Activated CD4-positive, alpha-beta T cell treated with anti-CD3 and anti-CD28 coated beads for 36 hours (primary cell): Measurements from ENCODE around the gene TEX22. TPM values are rescaled to one million over a fixed set of nuclear protein-coding genes. Genes with fewer than 3 reads are reported as not detected.
A peak's percentile ranks its signal among the peaks of the same experiment; 100 is the strongest.

Source experiments
- ATAC-seq: fragments of 200-7000 bp; cut with Tn5 transposase; one replicate; pipeline ENCODE4 v1.10.0; 2021; ENCODE audit warnings: mild to moderate bottlenecking, moderate library complexity
- CTCF ChIA-PET: fragments of 350-600 bp; sonication (Branson Sonifier 250); formaldehyde crosslinking; loops from one replicate; lab custom pipeline; 2021; ENCODE audit warnings: antibody characterized with exemption; lab: Charles Lee
- POLR2A ChIA-PET: fragments of 350-600 bp; sonication (Branson Sonifier 250); formaldehyde crosslinking; loops from one replicate; lab custom pipeline; 2021; ENCODE audit warnings: antibody characterized with exemption, inconsistent platforms; lab: Charles Lee
- DNase-seq: peaks from one replicate; pipeline ENCODE4 v3.0.0-alpha.2; 2020
- H3K27ac Mint-ChIP-seq: one replicate; pipeline ENCODE4 v1.8.0; 2021; ENCODE audit warnings: mixed read lengths
- H3K27me3 Mint-ChIP-seq: one replicate; pipeline ENCODE4 v1.8.0; 2021; ENCODE audit warnings: mixed read lengths
- H3K36me3 Mint-ChIP-seq: one replicate; pipeline ENCODE4 v1.8.0; 2021; ENCODE audit warnings: low read depth, mixed read lengths
- H3K4me1 Mint-ChIP-seq: one replicate; pipeline ENCODE4 v1.8.0; 2021; ENCODE audit warnings: mixed read lengths
- H3K4me3 Mint-ChIP-seq: one replicate; pipeline ENCODE4 v1.8.0; 2021; ENCODE audit warnings: mild to moderate bottlenecking, moderate library complexity, mixed read lengths
- H3K9me3 Mint-ChIP-seq: one replicate; pipeline ENCODE4 v1.8.0; 2021; ENCODE audit warnings: low read depth, mixed read lengths
- intact Hi-C, 2 experiments: fragments of 100-400 bp; cut with DNase I in 1 of 2; cut with micrococcal nuclease in 1 of 2; formaldehyde crosslinking; loops; one replicate each; pipeline versions ENCODE4 v1.14.2 to v1.15.1; 2022 to 2024; cut with DNase I, micrococcal nuclease
- total RNA-seq, 2 experiments: library from RNA; stranded (reverse); gene quantifications; one replicate each; pipeline ENCODE4 v1.2.3, GENCODE V29; 2021

TEX22 gene
- total RNA-seq, 2 experiments from 2014 or later, result 1.4 to 2.4 TPM

GRCh38 chr14:105367116-105368031 lies 31.0 kb upstream of the TEX22 start:
- no peak for ATAC-seq
- no peak overlapping the region for H3K27ac Mint-ChIP-seq
- peaks cover 4% of the 10 kb centered on the region for H3K36me3 Mint-ChIP-seq
- no peak overlapping the region for H3K4me3 Mint-ChIP-seq
- ChIA-PET POLR2A (no interaction called here), CTCF (interaction anchor here (0.5 kb wide), 1 partner anchor 36 kb away, joined by 3 read pairs; no protein-coding TSS in a partner anchor)
- no peak for DNase-seq
- intact Hi-C loops, result no loop called here
- peaks cover 2% of the 10 kb centered on the region for H3K27me3 Mint-ChIP-seq
- H3K4me1 Mint-ChIP-seq, result peaks cover 16% of the 10 kb centered on the region
- H3K9me3 Mint-ChIP-seq, result no peaks in the 10 kb centered on the region

- Mint-ChIP-seq H3K4me3 (no peak overlapping the region), H3K9me3 (no peaks in the 10 kb centered on the region), H3K27me3 (peaks cover 2% of the 10 kb centered on the region), H3K4me1 (peaks cover 14% of the 10 kb centered on the region), H3K27ac (no peak overlapping the region), H3K36me3 (peaks cover 4% of the 10 kb centered on the region)
- intact Hi-C loops, result no loop called here
- ChIA-PET POLR2A (no interaction called here), CTCF (interaction anchor here (0.5 to 1.3 kb wide), 2 partner anchors 35 to 160 kb away, joined by 3 read pairs; no protein-coding TSS in a partner anchor)
- DNase-seq (no peak), ATAC-seq (no peak)
Observed at GRCh38 chr14:105368032-105368417, 30.3 kb upstream of the TEX22 start.

- H3K27me3 Mint-ChIP-seq, result peaks cover 2% of the 10 kb centered on the region
- ChIA-PET CTCF (interaction anchor here (0.7 to 3.2 kb wide), 3 partner anchors 122 to 694 kb away, joined by 3 to 74 read pairs (median 3); partner anchors contain the start of gene TEDC1), POLR2A (no interaction called here)
- H3K9me3 Mint-ChIP-seq, result no peaks in the 10 kb centered on the region
- peaks cover 10% of the 10 kb centered on the region for H3K4me1 Mint-ChIP-seq
- DNase-seq (no peak), ATAC-seq (no peak)
- H3K36me3 Mint-ChIP-seq, result peaks cover 4% of the 10 kb centered on the region
- no peak overlapping the region for H3K27ac Mint-ChIP-seq
- intact Hi-C loops, result no loop called here
- H3K4me3 Mint-ChIP-seq, result no peak overlapping the region
Observed at GRCh38 chr14:105368426-105368825, 29.9 kb upstream of the TEX22 start.

- H3K36me3 Mint-ChIP-seq, result peaks cover 4% of the 10 kb centered on the region
- CTCF ChIA-PET, result interaction anchor here (0.6 to 3.2 kb wide), 4 partner anchors 122 to 694 kb away, joined by 3 to 74 read pairs (median 4); partner anchors contain the start of gene TEDC1
- no peak overlapping the region for H3K4me3 Mint-ChIP-seq
- no peak overlapping the region for H3K27ac Mint-ChIP-seq
- intact Hi-C loops, result no loop called here
- ATAC-seq (no peak), DNase-seq (no peak)
- no peaks in the 10 kb centered on the region for H3K9me3 Mint-ChIP-seq
- POLR2A ChIA-PET, result no interaction called here
- H3K27me3 Mint-ChIP-seq, result no peaks in the 10 kb centered on the region
- peaks cover 4% of the 10 kb centered on the region for H3K4me1 Mint-ChIP-seq
Observed at GRCh38 chr14:105368910-105369652, 29.3 kb upstream of the TEX22 start.

- POLR2A ChIA-PET, result no interaction called here
- no peak for DNase-seq
- intact Hi-C loops, result loop anchor here (2.0 to 5.0 kb wide), 5 partner anchors 48 to 159 kb away; partner anchors contain the start of gene MTA1 (in 2 of the 2)
Observed at GRCh38 chr14:105369653-105370040, 28.7 kb upstream of the TEX22 start.

GRCh38 chr14:105374389-105374788 lies 23.9 kb upstream of the TEX22 start:
- CTCF ChIA-PET, result interaction anchor here (0.7 to 1.7 kb wide), 4 partner anchors 11 to 166 kb away, joined by 3 to 5 read pairs (median 4); no protein-coding TSS in a partner anchor
- POLR2A ChIA-PET, result no interaction called here
- no peak for ATAC-seq
- intact Hi-C loops, result loop anchor here in 1 of 2 experiments (5.0 kb wide), 1 partner anchor 43 kb away; the partner anchor contains the start of gene MTA1
- H3K4me3 Mint-ChIP-seq, result no peak overlapping the region
- no peaks in the 10 kb centered on the region for H3K9me3 Mint-ChIP-seq
- peaks cover 13% of the 10 kb centered on the region for H3K4me1 Mint-ChIP-seq
- no peaks in the 10 kb centered on the region for H3K27me3 Mint-ChIP-seq
- H3K27ac Mint-ChIP-seq, result no peak overlapping the region
- DNase-seq, result no peak
- H3K36me3 Mint-ChIP-seq, result peaks cover 4% of the 10 kb centered on the region

More at GRCh38 chr14:105369653-105370040, 28.7 kb upstream of the TEX22 start:
- Mint-ChIP-seq H3K9me3 (no peaks in the 10 kb centered on the region), H3K4me1 (peaks cover 4% of the 10 kb centered on the region), H3K27ac (no peak overlapping the region), H3K27me3 (no peaks in the 10 kb centered on the region), H3K4me3 (no peak overlapping the region), H3K36me3 (peaks cover 4% of the 10 kb centered on the region)
- no peak for ATAC-seq
- CTCF ChIA-PET, result interaction anchor here (0.8 to 3.3 kb wide), 9 partner anchors 12 to 121 kb away, joined by 4 to 74 read pairs (median 5); partner anchors contain the start of gene TEDC1

GRCh38 chr14:105375635-105376057 lies 22.7 kb upstream of the TEX22 start:
- Mint-ChIP-seq H3K4me1 (peaks cover 12% of the 10 kb centered on the region), H3K36me3 (peaks cover 3% of the 10 kb centered on the region), H3K9me3 (no peaks in the 10 kb centered on the region), H3K27ac (peak overlapping the region; percentile 78), H3K27me3 (no peaks in the 10 kb centered on the region), H3K4me3 (no peak overlapping the region)
- ATAC-seq, result peak; percentile 77
- ChIA-PET CTCF (interaction anchor here (0.8 kb wide), 1 partner anchor 24 kb away, joined by 4 read pairs; no protein-coding TSS in a partner anchor), POLR2A (no interaction called here)
- DNase-seq, result peak; percentile 83
- intact Hi-C loops, result loop anchor here in 1 of 2 experiments (1.0 kb wide), 2 partner anchors 114 to 153 kb away; no protein-coding TSS in a partner anchor

- H3K36me3 Mint-ChIP-seq, result no peaks in the 10 kb centered on the region
- CTCF ChIA-PET, result interaction anchor here (0.9 kb wide), 1 partner anchor 113 kb away, joined by 3 read pairs; no protein-coding TSS in a partner anchor
- DNase-seq, result no peak
- H3K4me3 Mint-ChIP-seq, result no peak overlapping the region
- POLR2A ChIA-PET, result no interaction called here
- no peaks in the 10 kb centered on the region for H3K9me3 Mint-ChIP-seq
- H3K27me3 Mint-ChIP-seq, result no peaks in the 10 kb centered on the region
- ATAC-seq, result no peak
- intact Hi-C loops, result no loop called here
- H3K4me1 Mint-ChIP-seq, result peaks cover 9% of the 10 kb centered on the region
- H3K27ac Mint-ChIP-seq, result no peak overlapping the region
Observed at GRCh38 chr14:105376521-105377440, 21.6 kb upstream of the TEX22 start.

- CTCF ChIA-PET, result no interaction called here
- POLR2A ChIA-PET, result interaction anchor here (0.6 kb wide), 1 partner anchor 118 kb away, joined by 8 read pairs; no protein-coding TSS in a partner anchor
- ATAC-seq (no peak), DNase-seq (no peak)
- Mint-ChIP-seq H3K4me1 (peaks cover 9% of the 10 kb centered on the region), H3K4me3 (no peak overlapping the region), H3K27ac (no peak overlapping the region), H3K27me3 (no peaks in the 10 kb centered on the region), H3K36me3 (no peaks in the 10 kb centered on the region), H3K9me3 (no peaks in the 10 kb centered on the region)
- intact Hi-C loops, result no loop called here
Observed at GRCh38 chr14:105377555-105378182, 20.7 kb upstream of the TEX22 start.

- ATAC-seq, result no peak
- H3K36me3 Mint-ChIP-seq, result no peaks in the 10 kb centered on the region
Observed at GRCh38 chr14:105378199-105378598, 20.1 kb upstream of the TEX22 start.

More at GRCh38 chr14:105378199-105378598, 20.1 kb upstream of the TEX22 start:
- no peaks in the 10 kb centered on the region for H3K27me3 Mint-ChIP-seq
- intact Hi-C loops, result no loop called here
- no peak for DNase-seq
- H3K27ac Mint-ChIP-seq, result no peak overlapping the region
- H3K4me3 Mint-ChIP-seq, result no peak overlapping the region
- no peaks in the 10 kb centered on the region for H3K9me3 Mint-ChIP-seq
- ChIA-PET POLR2A (interaction anchor here (0.6 kb wide), 1 partner anchor 118 kb away, joined by 8 read pairs; no protein-coding TSS in a partner anchor), CTCF (interaction anchor here (1.2 kb wide), 1 partner anchor 36 kb away, joined by 3 read pairs; no protein-coding TSS in a partner anchor)
- peaks cover 9% of the 10 kb centered on the region for H3K4me1 Mint-ChIP-seq
